NB4 (cell line): ENCODE results near the gene ACOX3.

Experiments
- CTCF ChIP-seq: IDR thresholded peaks from one replicate; pipeline ENCODE4 v1.5.1; 2012; ENCODE audit warnings: low read depth, low read length
- MAX ChIP-seq: IDR thresholded peaks from 2 replicates; pipeline ENCODE4 v1.6.1; 2011; ENCODE audit warnings: low read depth, low read length
- POLR2A ChIP-seq: IDR thresholded peaks from 2 replicates; pipeline ENCODE4 v1.6.1; 2011; ENCODE audit warnings: mild to moderate bottlenecking; ENCODE audit not compliant: insufficient read length; ENCODE audit errors: extremely low read depth

- TF ChIP-seq POLR2A: no peak
- no peak for TF ChIP-seq CTCF
- TF ChIP-seq MAX: no peak
Measured at GRCh38 chr4:8477095-8477635, 36.6 kb upstream of the ACOX3 start.
